Esophagus squamous epithelium (tissue), 5 donors: ENCODE data around the gene GALNT8. TPM values are rescaled to one million over a fixed set of nuclear protein-coding genes. Genes with fewer than 3 reads are reported as not detected.
"Not testable (repeated sequence)": the region's sequence is repeated elsewhere in the genome, so short reads cannot be mapped to it uniquely, and the experiment has no call there.

ENCODE experiments used
- DNase-seq: peaks from one replicate; lab custom pipeline; 2025; lab: John Stamatoyannopoulos, UW
- H3K27ac ChIP-seq, 4 donors: fragments of 200-600 bp; sonication (generic); one replicate each; pipeline ENCODE4 v1.5.1; 2016 to 2019; ENCODE audit warnings: mild to moderate bottlenecking in 1 of 4
- H3K27me3 ChIP-seq, 4 donors: fragments of 200-600 bp; sonication (generic); 1 replicate in 3 of 4; 2 replicates in 1 of 4; pipeline versions ENCODE4 v1.5.1 to v1.6.0; 2017 to 2021; ENCODE audit warnings: antibody characterized with exemption in 1 of 4
- H3K36me3 ChIP-seq, 3 donors: fragments of 200-600 bp; sonication (generic); one replicate each; pipeline ENCODE4 v1.5.1; 2016 to 2019
- H3K4me1 ChIP-seq, 3 donors: fragments of 200-600 bp; sonication (generic); one replicate each; pipeline ENCODE4 v1.5.1; 2017 to 2019
- H3K4me3 ChIP-seq, 4 donors: fragments of 200-600 bp; sonication (generic); 1 replicate in 3 of 4; 2 replicates in 1 of 4; pipeline ENCODE4 v1.5.1; 2016 to 2019; ENCODE audit warnings: mild to moderate bottlenecking in 2 of 4, moderate library complexity in 1 of 4
- H3K9me3 ChIP-seq, 3 donors: fragments of 200-600 bp; sonication (generic); one replicate each; pipeline ENCODE4 v1.5.1; 2016 to 2019
- CTCF ChIP-seq, 6 experiments: fragments of 450-650 bp in 4 of 6; fragments of 200-600 bp in 2 of 6; sonication (generic) in 2 of 6; IDR thresholded peaks; one replicate each; pipeline ENCODE4 v1.5.1; 2016 to 2019; ENCODE audit warnings: antibody characterized with exemption in 6 of 6, mild to moderate bottlenecking in 4 of 6, moderate library complexity in 4 of 6
- POLR2A ChIP-seq, 4 donors: fragments of 450-650 bp; IDR thresholded peaks; one replicate each; pipeline ENCODE4 v1.6.1; 2017; ENCODE audit warnings: antibody characterized with exemption in 4 of 4, mild to moderate bottlenecking in 4 of 4, moderate library complexity in 3 of 4
- WGBS, 2 donors: methylation state at CpG; one replicate each; pipeline ENCODE4 v1.1.5; 2018; 5-methylcytosine and 5-hydroxymethylcytosine counted together
- intact Hi-C: fragments of 100-400 bp; cut with DNase I; formaldehyde crosslinking; loops from one replicate; pipeline ENCODE4 v1.15.0; 2022
- total RNA-seq, 4 donors: library from RNA; depleted of rRNA; stranded (reverse); fragments of >200 nt; gene quantifications; one replicate each; pipeline ENCODE4 v1.1.0, GENCODE V29; 2016
- donor health status: DM: yes; HTN: yes; CAD: no.

Gene GALNT8
- total RNA-seq, 4 donors from 2014 or later = 0.38 to 0.59 TPM; not detected in 2

GRCh38 chr12:4707306-4707705, 12.9 kb upstream of the GALNT8 start:
- intact Hi-C loops = no loop called here
- Histone ChIP-seq H3K9me3 (no peaks in the 10 kb centered on the region), H3K27me3 (peaks cover 0 to 81% (median 0%) of the 10 kb centered on the region in 4 donors), H3K4me3 (no peak overlapping the region), H3K4me1 (no peaks in the 10 kb centered on the region), H3K36me3 (no peaks in the 10 kb centered on the region), H3K27ac (no peak overlapping the region)
- no peak for DNase-seq
- WGBS, 2 donors = 46 to 60% methylated on average over 2 of the region's 2 CpGs
- no peak for TF ChIP-seq POLR2A (IDR thresholded peaks at IDR 0.05)
- no peak for TF ChIP-seq CTCF (IDR thresholded peaks at IDR 0.05)

GRCh38 chr12:4710113-4710512, 10.1 kb upstream of the GALNT8 start:
- WGBS, 2 donors = 77 to 91% methylated on average over 1 of the region's 1 CpG
- DNase-seq = no peak
- Histone ChIP-seq H3K4me3 (no peak overlapping the region), H3K9me3 (no peaks in the 10 kb centered on the region), H3K36me3 (no peaks in the 10 kb centered on the region), H3K27ac (no peak overlapping the region), H3K4me1 (no peaks in the 10 kb centered on the region), H3K27me3 (peaks cover 0 to 85% (median 0%) of the 10 kb centered on the region in 4 donors)
- intact Hi-C loops = no loop called here
- no peak for TF ChIP-seq CTCF (IDR thresholded peaks at IDR 0.05)
- TF ChIP-seq POLR2A (IDR thresholded peaks at IDR 0.05) = no peak

- WGBS, 2 donors = 73 to 85% methylated on average over 6 of the region's 6 CpGs
- H3K9me3 ChIP-seq = no peaks in the 10 kb centered on the region
- intact Hi-C loops = no loop called here
- no peaks in the 10 kb centered on the region for H3K4me1 ChIP-seq
- no peak for TF ChIP-seq POLR2A (IDR thresholded peaks at IDR 0.05)
- TF ChIP-seq CTCF (IDR thresholded peaks at IDR 0.05) = no peak
- no peaks in the 10 kb centered on the region for H3K36me3 ChIP-seq
- no peak for DNase-seq
- H3K27me3 ChIP-seq = peaks cover 0 to 94% (median 0%) of the 10 kb centered on the region in 4 donors
- no peak overlapping the region for H3K4me3 ChIP-seq
- no peak overlapping the region for H3K27ac ChIP-seq
These were observed 5.3 kb upstream of the GALNT8 start for GRCh38 chr12:4714879-4715278.

- peaks cover 0 to 95% (median 0%) of the 10 kb centered on the region in 4 donors for H3K27me3 ChIP-seq
- intact Hi-C loops = no loop called here
- no peaks in the 10 kb centered on the region for H3K36me3 ChIP-seq
- H3K27ac ChIP-seq = no peak overlapping the region
- no peaks in the 10 kb centered on the region for H3K4me1 ChIP-seq
- DNase-seq = no peak
- no peak overlapping the region for H3K4me3 ChIP-seq
- 100% methylated on average over 1 of the region's 1 CpG; no CpG with 5 or more reads in 1 of the 2 donors for WGBS, 2 donors
- no peaks in the 10 kb centered on the region for H3K9me3 ChIP-seq
- TF ChIP-seq POLR2A (IDR thresholded peaks at IDR 0.05) = no peak
- TF ChIP-seq CTCF (IDR thresholded peaks at IDR 0.05) = no peak
These were observed 2.4 kb upstream of the GALNT8 start for GRCh38 chr12:4717806-4718205.

GRCh38 chr12:4720637-4720995, 416 bp downstream of the GALNT8 start:
- TF ChIP-seq POLR2A (IDR thresholded peaks at IDR 0.05) (no peak), CTCF (IDR thresholded peaks at IDR 0.05) (no peak)
- H3K27me3 ChIP-seq = peaks cover 0 to 94% (median 0%) of the 10 kb centered on the region in 4 donors
- intact Hi-C loops = no loop called here

GRCh38 chr12:4721587-4721986, 1.4 kb downstream of the GALNT8 start:
- 17 to 46% methylated on average over 2 to 7 of the region's 11 CpGs for WGBS, 2 donors
- intact Hi-C loops = not testable (repeated sequence)

More at GRCh38 chr12:4720637-4720995, 416 bp downstream of the GALNT8 start:
- Histone ChIP-seq H3K36me3 (no peaks in the 10 kb centered on the region), H3K4me1 (no peaks in the 10 kb centered on the region), H3K9me3 (no peaks in the 10 kb centered on the region), H3K4me3 (no peak overlapping the region), H3K27ac (no peak overlapping the region)
- WGBS, 2 donors = 52 to 53% methylated on average over 3 to 4 of the region's 4 CpGs
- no peak for DNase-seq

More at GRCh38 chr12:4721587-4721986, 1.4 kb downstream of the GALNT8 start:
- H3K27me3 ChIP-seq = peaks cover 0 to 95% (median 0%) of the 10 kb centered on the region in 4 donors
- not testable (repeated sequence) for H3K4me1 ChIP-seq, H3K4me3 ChIP-seq, DNase-seq, H3K36me3 ChIP-seq, H3K9me3 ChIP-seq, H3K27ac ChIP-seq
